GM21360 (cell line): ENCODE measurements around the gene GRIN3A.

Experiments used
- ATAC-seq: cut with Tn5 transposase; IDR thresholded peaks from one replicate; pipeline ENCODE4 v1.9.1; 2021; ENCODE audit warnings: mild to moderate bottlenecking, moderate library complexity; ENCODE audit not compliant: unreplicated experiment

Gene GRIN3A

GRCh38 chr9:101706261-101706798 lies 32.1 kb downstream of the GRIN3A start:
- ATAC-seq = no peak

- ATAC-seq = no peak
These were observed 33.2 kb downstream of the GRIN3A start for GRCh38 chr9:101705135-101705661.

GRCh38 chr9:101702257-101702656 lies 36.2 kb downstream of the GRIN3A start:
- no peak for ATAC-seq

- no peak for ATAC-seq
These were observed 44.7 kb downstream of the GRIN3A start for GRCh38 chr9:101693546-101694336.

GRCh38 chr9:101691657-101692056 lies 46.8 kb downstream of the GRIN3A start:
- no peak for ATAC-seq

- no peak for ATAC-seq
These were observed 49.4 kb downstream of the GRIN3A start for GRCh38 chr9:101689039-101689438.

GRCh38 chr9:101684665-101685064 lies 53.8 kb downstream of the GRIN3A start:
- no peak for ATAC-seq

- no peak for ATAC-seq
These were observed 55.2 kb downstream of the GRIN3A start for GRCh38 chr9:101683236-101683635.

GRCh38 chr9:101677861-101678260 lies 60.6 kb downstream of the GRIN3A start:
- no peak for ATAC-seq

- no peak for ATAC-seq
These were observed 63.1 kb downstream of the GRIN3A start for GRCh38 chr9:101675341-101675740.

- no peak for ATAC-seq
These were observed 64.3 kb downstream of the GRIN3A start for GRCh38 chr9:101674165-101674564.

GRCh38 chr9:101673642-101674041 lies 64.8 kb downstream of the GRIN3A start:
- ATAC-seq = no peak

- no peak for ATAC-seq
These were observed 66.9 kb downstream of the GRIN3A start for GRCh38 chr9:101671567-101671966.

GRCh38 chr9:101668421-101668820 lies 70.0 kb downstream of the GRIN3A start:
- ATAC-seq = no peak

- no peak for ATAC-seq
These were observed 74.0 kb downstream of the GRIN3A start for GRCh38 chr9:101664453-101664852.

- ATAC-seq = no peak
These were observed 85.8 kb downstream of the GRIN3A start for GRCh38 chr9:101652601-101653175.

GRCh38 chr9:101650142-101650541 lies 88.3 kb downstream of the GRIN3A start:
- ATAC-seq = peak; percentile 88

- ATAC-seq = no peak
These were observed 90.0 kb downstream of the GRIN3A start for GRCh38 chr9:101648493-101648892.

- no peak for ATAC-seq
These were observed 98.4 kb downstream of the GRIN3A start for GRCh38 chr9:101639785-101640665.

- no peak for ATAC-seq
These were observed 99.1 kb downstream of the GRIN3A start for GRCh38 chr9:101639311-101639710.

- no peak for ATAC-seq
These were observed 102.2 kb downstream of the GRIN3A start for GRCh38 chr9:101636247-101636646.
